AG09309 (cell line): ENCODE results near the gene ROMO1.
A peak's percentile ranks its signal among the peaks of the same experiment; 100 is the strongest.

ENCODE experiments used
- DNase-seq: peaks from one replicate; pipeline ENCODE4 v3.0.0-alpha.2; 2010; ENCODE audit warnings: low read depth
- H3K4me3 ChIP-seq: 2 replicates; pipeline ENCODE4 v1.5.1; 2011; ENCODE audit warnings: mild to moderate bottlenecking, low read depth, low read length, moderate library complexity; ENCODE audit not compliant: control insufficient read depth
- CTCF ChIP-seq: IDR thresholded peaks from 2 replicates; pipeline ENCODE4 v1.5.1; 2011; ENCODE audit warnings: mild to moderate bottlenecking, low read depth, low read length, inconsistent platforms; ENCODE audit not compliant: insufficient read depth, control insufficient read depth; ENCODE audit errors: missing control alignments

The ROMO1 gene

GRCh38 chr20:35663516-35664465 is 35.4 kb upstream of the ROMO1 start:
- no peak for DNase-seq
- no peak for TF ChIP-seq CTCF
- H3K4me3 ChIP-seq, result peak overlapping the region; percentile 86

- peak; percentile 74 for DNase-seq
- TF ChIP-seq CTCF, result no peak
- peak within 1 kb of the TSS; percentile 86 for H3K4me3 ChIP-seq
Observed at GRCh38 chr20:35664466-35665206, 34.6 kb upstream of the ROMO1 start, which contains the start of the genes CPNE1 and RBM12. Gene CPNE1 (minus strand): TSS chr20:35664900. CDS start chr20:35632923, 31,977 bp downstream. Gene RBM12 (minus strand): TSS chr20:35664900. CDS start chr20:35655322, 9,578 bp downstream.

GRCh38 chr20:35665949-35666288 is 33.3 kb upstream of the ROMO1 start:
- TF ChIP-seq CTCF, result no peak
- no peak for DNase-seq

GRCh38 chr20:35669221-35669620 is 30.0 kb upstream of the ROMO1 start:
- no peak for DNase-seq
- no peak overlapping the region for H3K4me3 ChIP-seq
- no peak for TF ChIP-seq CTCF

More at GRCh38 chr20:35665949-35666288, 33.3 kb upstream of the ROMO1 start:
- H3K4me3 ChIP-seq, result no peak overlapping the region

GRCh38 chr20:35669681-35670080 is 29.5 kb upstream of the ROMO1 start:
- no peak for TF ChIP-seq CTCF
- no peak for DNase-seq

GRCh38 chr20:35673884-35674283 is 25.3 kb upstream of the ROMO1 start:
- no peak overlapping the region for H3K4me3 ChIP-seq
- DNase-seq, result no peak
- no peak for TF ChIP-seq CTCF

More at GRCh38 chr20:35669681-35670080, 29.5 kb upstream of the ROMO1 start:
- H3K4me3 ChIP-seq, result no peak overlapping the region
